GDM1 (cell line): ENCODE results near the gene TSPAN11.
"Not testable (repeated sequence)": the region's sequence is repeated elsewhere in the genome, so short reads cannot be mapped to it uniquely, and the experiment has no call there.

ENCODE experiments used
- DNase-seq: peaks from one replicate; lab custom pipeline; 2025; lab: John Stamatoyannopoulos, UW

TSPAN11 gene, protein sequence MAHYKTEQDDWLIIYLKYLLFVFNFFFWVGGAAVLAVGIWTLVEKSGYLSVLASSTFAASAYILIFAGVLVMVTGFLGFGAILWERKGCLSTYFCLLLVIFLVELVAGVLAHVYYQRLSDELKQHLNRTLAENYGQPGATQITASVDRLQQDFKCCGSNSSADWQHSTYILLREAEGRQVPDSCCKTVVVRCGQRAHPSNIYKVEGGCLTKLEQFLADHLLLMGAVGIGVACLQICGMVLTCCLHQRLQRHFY

DNA sequence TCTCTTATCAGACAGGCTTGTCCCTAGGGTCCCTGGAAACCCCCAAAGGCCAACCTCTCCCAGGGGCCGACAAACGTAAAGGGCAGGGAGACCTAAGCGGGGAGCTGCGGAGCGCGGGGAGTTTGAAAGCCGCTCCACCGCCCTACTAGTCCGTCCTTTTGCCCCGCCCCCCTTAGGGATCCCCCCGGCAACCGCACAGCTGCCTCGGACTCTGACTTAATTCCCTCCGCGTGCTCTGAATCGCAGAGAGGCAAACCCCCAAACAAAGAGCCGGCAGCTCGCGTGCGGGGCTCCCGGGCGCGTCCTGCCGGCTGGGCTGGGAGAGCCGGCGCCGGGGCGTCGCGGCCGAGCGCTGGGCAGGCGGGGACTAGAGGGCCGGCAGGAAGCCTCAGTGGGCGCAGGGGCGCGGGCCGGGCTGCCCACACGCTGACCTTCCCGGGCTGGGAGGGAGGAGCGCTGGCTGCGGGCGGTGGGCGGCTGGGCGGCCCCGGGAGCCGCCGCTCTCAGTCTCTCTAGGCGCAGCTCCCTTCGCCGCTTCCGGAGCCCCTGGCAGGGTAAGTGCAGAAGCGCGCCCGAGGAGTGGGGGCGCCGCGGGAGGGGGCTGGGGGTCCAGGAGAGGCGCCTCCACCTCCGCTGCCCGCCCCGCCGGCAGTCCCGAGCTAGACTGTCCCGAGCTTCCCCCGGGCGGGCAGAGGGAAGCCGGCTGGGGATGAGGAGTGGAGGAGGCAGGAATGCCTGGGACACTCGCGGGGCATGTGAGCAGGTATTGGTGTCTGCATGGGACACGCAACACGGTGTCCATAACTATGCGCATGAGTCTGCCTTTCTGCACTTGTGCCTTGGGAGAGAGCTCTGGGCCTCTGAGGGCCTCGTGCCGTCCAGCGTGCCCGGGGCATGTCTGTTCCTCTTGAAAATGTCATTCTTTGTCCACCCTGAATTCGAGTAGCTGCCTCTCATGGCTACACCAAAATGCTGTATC, at the start of gene TSPAN11:
TSS of gene TSPAN11 (plus strand) at position 506 of the 979 bp plus-strand sequence. CDS start 27,244 bp downstream, outside the sequence.
- no peak for DNase-seq

DNA sequence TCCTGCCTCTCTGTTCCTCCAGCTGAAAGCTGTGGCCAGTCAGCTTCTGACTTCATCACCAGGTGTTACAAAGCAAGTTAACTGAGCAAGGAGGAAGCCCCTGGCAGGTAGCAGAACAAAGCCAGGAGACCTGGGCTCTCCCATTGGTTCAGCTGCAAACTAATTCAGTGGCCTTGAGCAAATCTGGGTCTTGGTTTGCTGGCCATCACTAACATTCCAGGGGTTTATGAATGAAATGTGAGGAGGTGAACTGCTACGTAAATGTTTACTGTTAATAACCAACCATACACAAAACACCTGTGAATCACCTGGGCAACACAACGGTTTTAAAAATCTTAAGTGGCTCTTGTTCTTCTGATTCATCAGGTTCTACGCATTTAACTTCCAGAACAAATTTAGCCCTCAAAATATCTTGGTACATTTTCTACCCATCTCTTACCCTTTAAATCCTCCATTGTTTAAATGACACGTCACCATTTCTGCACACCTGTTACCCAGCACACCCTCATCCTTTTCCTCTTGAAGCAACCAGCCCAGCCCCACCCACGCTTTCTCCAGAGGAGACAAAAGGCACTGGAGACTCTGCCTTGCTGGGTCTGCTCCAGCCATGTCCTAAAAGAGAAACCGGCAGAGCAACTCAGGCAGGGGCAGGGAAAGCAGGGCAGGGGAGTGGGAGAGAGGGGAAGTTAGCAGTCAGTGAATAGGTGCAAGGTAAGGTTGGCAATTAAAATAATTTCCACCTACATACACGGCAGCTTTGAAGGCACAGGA, 49.3 kb upstream of the TSPAN11 start:
- DNase-seq = no peak

DNA sequence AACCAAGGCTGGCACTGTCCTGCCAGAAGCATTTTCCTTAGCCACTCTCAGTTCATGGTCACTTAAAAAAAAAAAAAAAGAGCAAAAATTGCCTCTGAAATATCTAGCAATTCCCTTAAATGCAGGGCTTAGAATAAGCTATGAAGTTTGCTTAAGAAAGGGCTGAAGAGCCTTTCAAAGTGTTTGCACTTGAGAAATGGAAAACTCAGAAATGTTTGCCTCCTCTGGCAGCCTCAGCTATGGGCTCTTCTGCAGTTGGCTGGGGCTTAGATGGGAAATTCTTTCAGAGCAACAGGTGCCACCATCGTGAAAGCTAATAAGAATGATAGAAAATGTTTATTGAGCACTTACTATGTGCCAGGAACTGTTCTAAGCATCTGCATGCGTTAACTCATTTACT, 48.5 kb upstream of the TSPAN11 start:
- DNase-seq = no peak

- no peak for DNase-seq
These were observed 46.5 kb upstream of the TSPAN11 start for GRCh38 chr12:30880061-30880460.

DNA sequence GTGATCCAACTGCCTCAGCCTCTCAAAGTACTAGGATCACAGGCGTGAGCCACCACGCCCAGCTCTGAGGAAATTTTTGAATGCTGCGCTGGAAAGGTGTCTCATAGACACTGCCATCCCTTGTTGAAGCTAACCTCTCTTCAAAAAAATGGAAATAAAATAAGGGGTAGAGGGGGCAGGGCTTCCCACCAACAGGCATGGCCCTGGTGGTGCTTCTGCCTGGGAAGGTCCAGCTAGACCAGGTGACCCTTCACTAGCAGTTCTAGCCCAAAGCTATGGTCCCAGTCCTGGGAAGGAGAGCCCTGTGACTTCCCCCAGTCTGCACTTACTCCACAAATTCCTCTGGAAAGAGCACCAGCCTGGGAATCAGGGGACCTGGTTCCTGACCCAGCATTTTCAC, 45.7 kb upstream of the TSPAN11 start:
- DNase-seq = no peak

DNA sequence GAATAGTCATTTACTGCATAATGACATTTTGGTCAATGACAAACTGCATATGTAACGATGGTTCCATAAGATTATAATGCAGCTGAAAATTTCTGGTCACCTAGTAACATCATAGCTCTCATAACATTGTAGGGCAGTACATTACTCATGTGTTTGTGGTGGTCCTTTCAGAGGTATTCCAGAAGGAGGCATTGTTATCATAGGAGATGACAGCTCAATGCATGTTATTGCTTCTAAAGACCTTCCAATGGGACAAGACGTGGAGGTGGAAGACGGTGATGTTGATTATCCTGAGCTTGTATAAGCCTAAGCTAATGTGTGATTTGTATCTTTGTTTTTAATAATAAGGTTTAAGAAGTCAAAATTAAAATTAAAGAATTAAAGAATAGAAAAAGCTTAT, 43.8 kb upstream of the TSPAN11 start:
- DNase-seq = no peak

- DNase-seq = no peak
These were observed 41.7 kb upstream of the TSPAN11 start for GRCh38 chr12:30884799-30885198.

GRCh38 chr12:30885321-30885720, 41.2 kb upstream of the TSPAN11 start:
- no peak for DNase-seq

- DNase-seq = no peak
These were observed 39.3 kb upstream of the TSPAN11 start for GRCh38 chr12:30887226-30887625.

- DNase-seq = no peak
These were observed 38.3 kb upstream of the TSPAN11 start for GRCh38 chr12:30888241-30888640.

DNA sequence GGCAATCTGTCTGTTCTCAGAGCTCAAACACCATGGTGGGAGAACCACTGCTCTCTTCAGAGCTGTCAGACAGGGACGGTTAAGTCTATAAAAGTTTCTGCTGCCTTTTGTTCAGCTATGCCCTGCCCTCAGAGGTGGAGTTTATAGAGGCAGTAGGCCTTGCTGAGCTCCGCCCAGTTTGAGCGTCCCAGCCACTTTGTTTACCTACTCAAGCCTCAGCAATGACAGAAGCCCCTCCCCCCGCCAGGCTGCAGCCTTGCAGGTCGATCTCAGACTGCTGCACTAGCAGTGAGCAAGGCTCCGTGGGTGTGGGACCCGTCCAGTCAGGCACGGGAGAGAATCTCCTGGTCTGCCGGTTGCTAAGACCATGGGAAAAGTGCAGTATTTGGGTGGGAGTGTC, 32.0 kb upstream of the TSPAN11 start:
- DNase-seq = not testable (repeated sequence)

DNA sequence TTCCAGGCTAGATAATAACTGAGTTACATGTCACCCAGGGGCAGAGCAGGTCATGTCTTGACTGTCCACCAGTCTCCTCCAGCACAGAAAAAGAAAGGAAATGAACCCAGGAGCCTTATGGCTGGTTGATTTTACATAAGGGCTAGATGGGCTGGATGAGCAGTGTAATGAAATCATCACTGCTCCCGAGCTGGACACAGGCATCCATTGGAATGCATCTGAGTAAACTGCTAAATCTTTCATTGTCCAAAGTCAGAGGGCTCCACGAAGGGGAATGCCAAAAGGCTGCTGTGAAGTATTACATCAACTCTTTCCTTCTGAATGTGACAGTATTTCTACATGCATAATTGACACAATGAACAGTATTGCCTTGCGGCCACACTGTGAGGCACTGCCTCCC, 30.1 kb upstream of the TSPAN11 start:
- DNase-seq = no peak

DNA sequence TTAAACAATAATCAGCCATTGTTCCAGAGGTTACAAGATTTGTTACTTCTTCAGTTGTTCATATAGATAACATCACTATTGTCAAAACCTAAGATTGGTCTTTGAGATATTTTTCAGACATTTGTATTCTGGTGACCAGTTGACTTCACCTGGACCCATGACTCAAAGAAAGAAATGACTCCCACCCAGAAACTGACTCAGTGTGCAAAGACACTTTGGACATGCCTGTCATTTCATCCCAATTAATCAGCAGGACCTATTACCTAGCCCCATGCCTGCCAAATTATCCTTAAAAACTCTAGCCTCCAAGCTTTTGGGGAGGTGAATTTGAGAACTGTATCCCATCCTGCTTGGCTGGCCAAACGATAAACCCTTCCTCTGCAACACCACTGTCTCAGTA, 27.7 kb upstream of the TSPAN11 start:
- DNase-seq = no peak

- no peak for DNase-seq
These were observed 26.2 kb upstream of the TSPAN11 start for GRCh38 chr12:30900351-30900750.

DNA sequence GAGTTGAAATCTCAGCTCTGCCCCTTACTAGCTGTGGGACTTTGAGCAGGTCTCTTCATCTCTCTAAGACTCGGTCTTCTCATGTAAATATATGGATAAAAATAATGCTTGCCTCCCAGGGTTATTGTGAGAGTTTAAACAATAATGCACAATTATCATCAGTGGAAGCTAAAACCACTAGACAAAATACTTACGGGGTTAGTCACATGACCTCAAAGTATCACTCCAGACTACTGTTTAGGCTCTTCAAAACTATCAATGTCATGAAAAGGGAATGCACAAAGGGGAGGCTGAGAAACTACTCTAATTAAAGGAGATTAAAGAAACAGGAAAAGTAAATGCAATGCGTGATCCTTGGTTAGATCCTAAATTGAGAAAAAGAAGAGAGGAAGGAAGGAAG, 24.5 kb upstream of the TSPAN11 start:
- DNase-seq = no peak

- DNase-seq = no peak
These were observed 24.0 kb upstream of the TSPAN11 start for GRCh38 chr12:30902596-30902995.

- DNase-seq = no peak
These were observed 21.0 kb upstream of the TSPAN11 start for GRCh38 chr12:30905463-30906009.

DNA sequence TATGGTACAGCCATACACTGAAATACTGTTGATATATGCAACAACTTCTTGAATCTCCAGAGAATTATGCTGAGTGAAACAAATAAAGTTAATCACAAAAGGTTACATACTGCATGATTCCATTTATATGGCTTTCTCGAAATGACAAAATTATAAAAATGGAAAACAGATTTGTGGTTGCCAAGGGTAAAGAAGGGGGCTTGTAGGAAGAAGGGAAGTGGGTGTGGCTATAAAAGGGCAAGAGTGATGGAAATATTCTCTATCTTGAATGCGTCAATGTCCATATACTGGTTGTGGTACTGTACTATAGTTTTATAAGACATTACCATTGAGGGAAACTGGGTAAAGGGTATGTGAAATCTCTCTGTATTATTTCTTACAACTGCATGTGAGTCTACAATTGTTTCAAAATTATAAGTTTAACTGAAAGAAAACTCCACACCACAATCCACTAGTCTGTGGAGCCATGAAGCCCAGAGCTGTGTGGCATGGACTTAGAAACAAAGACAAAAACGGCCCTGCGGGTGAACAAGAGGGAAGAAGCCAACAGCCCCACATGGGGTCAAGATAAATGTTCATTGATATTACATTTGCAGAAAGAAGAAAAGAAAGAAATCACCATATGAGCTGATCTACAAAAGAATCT, 18.3 kb upstream of the TSPAN11 start:
- DNase-seq = no peak

- no peak for DNase-seq
These were observed 17.7 kb upstream of the TSPAN11 start for GRCh38 chr12:30908722-30909348.

DNA sequence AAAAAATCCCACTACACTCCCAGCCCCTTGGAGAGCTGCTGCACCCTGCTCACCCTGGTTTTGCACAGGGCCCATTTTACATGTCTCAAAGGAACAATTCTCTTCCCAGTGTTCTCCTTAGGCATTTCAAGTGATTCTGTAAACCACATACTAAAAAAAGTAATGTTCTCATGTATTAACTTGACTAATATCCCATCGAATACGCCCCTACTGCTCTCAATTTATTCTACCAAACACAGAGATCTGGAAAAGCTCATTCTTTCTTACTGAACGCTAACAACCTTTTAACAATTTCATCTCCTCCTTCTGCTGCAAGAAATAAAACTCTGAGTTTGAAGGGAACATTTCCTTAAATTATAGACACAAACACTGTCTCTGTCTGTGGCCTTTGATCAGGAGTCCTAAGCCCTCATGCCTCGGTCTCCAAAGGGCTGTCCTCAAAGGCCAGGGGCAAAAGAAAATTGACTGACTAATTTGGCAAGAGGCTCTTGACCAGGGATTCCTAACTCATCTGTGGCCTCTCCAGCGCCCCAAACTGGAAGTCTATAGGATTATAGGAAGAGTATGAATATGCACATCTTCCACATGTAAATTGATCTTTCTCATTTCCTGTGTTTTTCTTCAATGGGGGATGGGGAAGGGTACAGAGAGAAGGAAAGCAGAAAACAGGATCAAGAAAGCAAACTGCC, 17.1 kb upstream of the TSPAN11 start:
- DNase-seq = no peak

DNA sequence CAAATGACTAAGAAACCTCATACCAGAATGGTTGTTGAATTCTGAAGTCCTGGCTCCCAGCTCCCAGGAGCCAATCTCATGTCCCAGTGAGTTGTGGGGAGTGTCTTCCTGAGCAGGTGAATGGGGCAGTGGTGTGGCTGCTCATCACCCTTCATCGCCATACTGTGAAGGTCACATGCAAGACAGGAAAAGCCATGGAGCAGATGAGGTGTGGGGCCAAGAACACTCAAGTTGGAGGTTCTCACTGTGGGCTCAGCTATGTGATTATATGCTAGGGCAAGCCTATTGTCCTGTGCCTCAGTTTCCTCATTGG, 16.6 kb upstream of the TSPAN11 start:
- no peak for DNase-seq
